Progenitor cell of endocrine pancreas (in vitro differentiated cells): ENCODE data around the gene RCAN3. TPM values are rescaled to one million over a fixed set of nuclear protein-coding genes. Genes with fewer than 3 reads are reported as not detected.
A peak's percentile ranks its signal among the peaks of the same experiment; 100 is the strongest.

Experiments
- DNase-seq: peaks from one replicate; pipeline ENCODE4 v3.0.0; 2021; ENCODE audit warnings: low spot score; ENCODE audit not compliant: unreplicated experiment
- H3K27ac Mint-ChIP-seq: 2 replicates; pipeline ENCODE4 v1.8.0; 2021; ENCODE audit warnings: mild to moderate bottlenecking, moderate library complexity, mixed read lengths
- H3K27me3 Mint-ChIP-seq: 2 replicates; pipeline ENCODE4 v1.8.0; 2021; ENCODE audit warnings: mixed read lengths
- H3K36me3 Mint-ChIP-seq: 2 replicates; pipeline ENCODE4 v1.8.0; 2022; ENCODE audit warnings: mixed read lengths; ENCODE audit not compliant: insufficient read depth
- H3K4me1 Mint-ChIP-seq: 2 replicates; pipeline ENCODE4 v1.8.0; 2021; ENCODE audit warnings: low read depth, mixed read lengths
- H3K4me3 Mint-ChIP-seq: 2 replicates; pipeline ENCODE4 v1.8.0; 2021; ENCODE audit warnings: low read depth, mild to moderate bottlenecking, moderate library complexity, mixed read lengths
- H3K9me3 Mint-ChIP-seq: 2 replicates; pipeline ENCODE4 v1.8.0; 2021; ENCODE audit warnings: low read depth, mixed read lengths
- total RNA-seq: library from RNA; stranded (reverse); gene quantifications from 2 replicates; pipeline ENCODE4 v1.2.1, GENCODE V29; 2021
- TF ChIP-seq, protein P1 (sequence below): fragments of 200-600 bp; sonication (generic); IDR thresholded peaks from one replicate; pipeline ENCODE4 v1.5.0; 2021; ENCODE audit warnings: antibody characterized with exemption, mild to moderate bottlenecking; ENCODE audit not compliant: unreplicated experiment

RCAN3 gene
- total RNA-seq, 1 donor from 2014 or later = 31.0 TPM

DNA sequence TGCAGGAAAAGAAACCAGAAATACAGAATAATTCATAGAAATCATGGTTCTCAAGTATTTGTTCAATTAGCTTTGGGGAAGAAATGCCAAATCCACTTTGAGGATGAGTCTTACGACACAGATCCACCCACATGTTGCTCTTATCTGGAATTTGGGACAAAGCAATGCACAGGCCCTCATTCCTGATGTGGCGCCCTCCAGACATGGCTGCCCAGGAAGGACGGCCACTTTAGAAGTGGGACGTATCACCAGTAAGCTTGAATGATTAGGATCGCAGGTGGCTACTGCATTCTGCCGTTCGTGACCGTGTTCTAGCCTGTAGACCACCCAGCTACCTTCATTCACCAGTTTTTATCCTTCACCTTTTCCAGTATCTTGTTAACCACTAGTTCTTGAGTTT, 33.1 kb downstream of the RCAN3 start:
- Mint-ChIP-seq H3K4me3 (no peak overlapping the region), H3K4me1 (peaks cover 9% of the 10 kb centered on the region), H3K9me3 (no peaks in the 10 kb centered on the region), H3K27me3 (no peaks in the 10 kb centered on the region), H3K36me3 (peaks cover 15% of the 10 kb centered on the region), H3K27ac (no peak overlapping the region)
- TF ChIP-seq, protein P1, sequence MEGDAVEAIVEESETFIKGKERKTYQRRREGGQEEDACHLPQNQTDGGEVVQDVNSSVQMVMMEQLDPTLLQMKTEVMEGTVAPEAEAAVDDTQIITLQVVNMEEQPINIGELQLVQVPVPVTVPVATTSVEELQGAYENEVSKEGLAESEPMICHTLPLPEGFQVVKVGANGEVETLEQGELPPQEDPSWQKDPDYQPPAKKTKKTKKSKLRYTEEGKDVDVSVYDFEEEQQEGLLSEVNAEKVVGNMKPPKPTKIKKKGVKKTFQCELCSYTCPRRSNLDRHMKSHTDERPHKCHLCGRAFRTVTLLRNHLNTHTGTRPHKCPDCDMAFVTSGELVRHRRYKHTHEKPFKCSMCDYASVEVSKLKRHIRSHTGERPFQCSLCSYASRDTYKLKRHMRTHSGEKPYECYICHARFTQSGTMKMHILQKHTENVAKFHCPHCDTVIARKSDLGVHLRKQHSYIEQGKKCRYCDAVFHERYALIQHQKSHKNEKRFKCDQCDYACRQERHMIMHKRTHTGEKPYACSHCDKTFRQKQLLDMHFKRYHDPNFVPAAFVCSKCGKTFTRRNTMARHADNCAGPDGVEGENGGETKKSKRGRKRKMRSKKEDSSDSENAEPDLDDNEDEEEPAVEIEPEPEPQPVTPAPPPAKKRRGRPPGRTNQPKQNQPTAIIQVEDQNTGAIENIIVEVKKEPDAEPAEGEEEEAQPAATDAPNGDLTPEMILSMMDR = no peak
- DNase-seq = no peak

GRCh38 chr1:24536391-24536840, 33.8 kb downstream of the RCAN3 start:
- no peaks in the 10 kb centered on the region for H3K9me3 Mint-ChIP-seq
- TF ChIP-seq, protein P1 = no peak
- peaks cover 15% of the 10 kb centered on the region for H3K36me3 Mint-ChIP-seq
- DNase-seq = no peak
- H3K4me1 Mint-ChIP-seq = peaks cover 16% of the 10 kb centered on the region
- H3K27ac Mint-ChIP-seq = no peak overlapping the region
- H3K27me3 Mint-ChIP-seq = no peaks in the 10 kb centered on the region
- H3K4me3 Mint-ChIP-seq = no peak overlapping the region

- no peaks in the 10 kb centered on the region for H3K27me3 Mint-ChIP-seq
- H3K9me3 Mint-ChIP-seq = no peaks in the 10 kb centered on the region
- H3K36me3 Mint-ChIP-seq = peaks cover 9% of the 10 kb centered on the region
- peaks cover 24% of the 10 kb centered on the region for H3K4me1 Mint-ChIP-seq
- TF ChIP-seq, protein P1 = no peak
- H3K27ac Mint-ChIP-seq = peak overlapping the region; percentile 96
- peak overlapping the region; percentile 48 for H3K4me3 Mint-ChIP-seq
- DNase-seq = no peak
These were observed 37.6 kb downstream of the RCAN3 start for GRCh38 chr1:24540051-24540905.

GRCh38 chr1:24540906-24541710, 38.5 kb downstream of the RCAN3 start:
- no peaks in the 10 kb centered on the region for H3K27me3 Mint-ChIP-seq
- peaks cover 24% of the 10 kb centered on the region for H3K4me1 Mint-ChIP-seq
- peaks cover 8% of the 10 kb centered on the region for H3K36me3 Mint-ChIP-seq
- peak overlapping the region; percentile 48 for H3K4me3 Mint-ChIP-seq
- TF ChIP-seq, protein P1 = no peak
- DNase-seq = no peak
- H3K27ac Mint-ChIP-seq = peak overlapping the region; percentile 96
- no peaks in the 10 kb centered on the region for H3K9me3 Mint-ChIP-seq

- Mint-ChIP-seq H3K27me3 (no peaks in the 10 kb centered on the region), H3K36me3 (peaks cover 4% of the 10 kb centered on the region), H3K4me3 (no peak overlapping the region), H3K27ac (peak overlapping the region; percentile 96), H3K9me3 (no peaks in the 10 kb centered on the region), H3K4me1 (peaks cover 24% of the 10 kb centered on the region)
- no peak for DNase-seq
- TF ChIP-seq, protein P1 = peak; percentile 65
These were observed 39.2 kb downstream of the RCAN3 start for GRCh38 chr1:24541711-24542346.
